ENCODE data around the gene FXYD5. TPM values are rescaled to one million over a fixed set of nuclear protein-coding genes. Genes with fewer than 3 reads are reported as not detected.

FXYD5 gene
- total RNA-seq, 1 experiment from 2014 or later: 33.6 TPM

DNA sequence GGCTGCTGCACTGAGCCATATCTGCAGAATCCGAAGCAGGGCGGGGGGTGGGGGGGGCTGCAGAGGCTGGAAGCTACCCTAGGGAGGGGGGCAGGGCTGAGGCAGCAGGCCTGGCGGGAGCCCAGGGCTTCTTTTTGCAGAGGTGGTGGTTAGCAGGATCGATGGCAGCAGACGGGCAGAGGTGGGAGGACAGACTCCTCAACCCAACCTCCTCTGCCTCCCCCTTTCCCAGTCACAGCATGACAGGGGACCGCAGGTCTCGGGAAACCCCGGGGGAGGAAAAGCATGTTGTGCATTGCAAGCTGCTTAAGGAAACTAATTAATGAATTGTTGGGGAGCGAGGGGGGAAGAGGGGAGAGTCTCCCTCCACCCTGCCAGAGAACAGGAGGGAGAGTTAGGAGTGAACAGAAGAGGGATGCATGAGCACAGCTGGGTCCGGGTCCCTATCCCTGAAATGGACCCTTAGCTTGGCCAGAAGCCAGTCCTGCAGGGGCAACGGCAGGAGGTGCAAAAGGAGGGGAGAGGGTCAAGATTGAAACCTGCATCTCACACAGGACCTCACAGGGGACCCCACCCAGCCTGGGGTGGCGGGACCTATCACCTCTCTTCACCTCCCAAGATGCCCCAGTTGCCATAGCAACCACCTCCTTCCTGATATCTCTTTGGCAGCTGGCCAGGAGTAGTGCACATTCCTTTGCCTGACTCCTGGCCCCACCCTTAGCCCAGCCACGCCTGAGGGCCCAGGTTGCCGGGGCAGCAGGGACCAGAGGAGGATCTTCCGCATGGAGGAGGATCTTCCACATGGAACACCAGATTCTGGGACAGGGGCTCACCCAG is 9.7 kb upstream of the FXYD5 start:
- Histone ChIP-seq H3K4me3 (ENCODE audit: low read depth in 2 of 2, low read length in 2 of 2) (no peak overlapping the region), H3K27me3 (ENCODE audit: control insufficient read depth, insufficient read depth, low read length) (peaks cover 19% of the 10 kb centered on the region), H3K36me3 (ENCODE audit: control insufficient read depth, insufficient read depth, low read length) (no peaks in the 10 kb centered on the region; the same call in none of the 2 replicates), H3K27ac (ENCODE audit: low read length) (no peak overlapping the region), H3K4me1 (ENCODE audit: control insufficient read depth, insufficient read depth, low read length) (peaks cover 13% of the 10 kb centered on the region), H3K9me3 (ENCODE audit: control insufficient read depth, insufficient read depth, low read depth, low read length) (no peaks in the 10 kb centered on the region)
- TF ChIP-seq REST (IDR thresholded peaks at IDR 0.05; ENCODE audit: insufficient read depth in 1 of 2, low read depth in 2 of 2, low read length in 1 of 2) (no peak), TCF7L2 (IDR thresholded peaks at IDR 0.05; ENCODE audit: low read depth, low read length) (no peak), CTCF (IDR thresholded peaks at IDR 0.05) (no peak), POLR2AphosphoS5 (IDR thresholded peaks at IDR 0.05; ENCODE audit: low read depth, low read length) (no peak), SIN3A (IDR thresholded peaks at IDR 0.05; ENCODE audit: borderline replicate concordance, insufficient read depth, low read depth, low read length) (no peak)
- ATAC-seq (no peak), DNase-seq (ENCODE audit: low read depth, low spot score) (no peak)
- in situ Hi-C loops (cut with HindIII; ENCODE audit: low pct_unique_long_range_greater_than_20kb, low sequenced_read_pairs): no loop called here
- intact Hi-C loops (cut with micrococcal nuclease; ENCODE audit: unreplicated experiment): no loop called here
- ChIA-PET POLR2A (no interaction called here), CTCF (interaction anchor here (0.6 kb wide), 1 partner anchor 93 kb away, joined by 4 read pairs; no protein-coding TSS in a partner anchor)
- no TSS peak for BruUV-seq (replicated peaks)

DNA sequence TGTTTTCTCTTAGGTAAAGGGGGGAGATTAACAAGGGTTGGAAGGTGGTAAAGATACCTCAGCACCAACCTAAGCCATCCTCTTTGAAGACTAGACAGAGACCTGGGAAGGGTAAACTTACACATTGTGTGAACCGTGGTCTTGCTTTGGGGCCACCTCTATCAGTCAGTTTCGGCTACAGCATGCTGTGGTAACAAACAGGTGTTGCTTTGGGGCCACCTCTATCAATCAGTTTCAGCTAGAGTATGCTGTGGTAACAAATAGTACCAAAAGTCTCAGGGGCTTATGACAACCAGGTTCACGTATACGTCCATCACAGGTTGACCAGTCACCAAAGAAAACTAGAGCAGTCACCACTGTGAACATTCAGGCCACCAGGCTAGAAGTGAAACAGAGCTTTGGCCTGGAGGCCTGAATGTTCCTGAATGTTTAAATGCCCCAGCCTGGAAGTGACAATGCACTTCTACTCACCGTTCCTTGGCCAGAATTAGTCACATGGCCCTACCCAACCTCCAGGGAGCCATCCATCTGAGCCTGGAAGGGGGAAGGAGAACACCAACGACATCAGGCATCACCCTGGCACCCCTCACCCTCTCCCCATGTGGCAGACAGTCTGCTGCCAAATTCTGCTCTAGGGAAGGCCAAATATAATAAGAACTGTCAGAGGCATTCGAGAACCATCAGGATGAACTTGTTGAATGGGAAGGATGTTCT is 7.6 kb upstream of the FXYD5 start:
- Histone ChIP-seq H3K9me3 (ENCODE audit: control insufficient read depth, insufficient read depth, low read depth, low read length) (no peaks in the 10 kb centered on the region), H3K27me3 (ENCODE audit: control insufficient read depth, insufficient read depth, low read length) (peaks cover 15% of the 10 kb centered on the region), H3K4me1 (ENCODE audit: control insufficient read depth, insufficient read depth, low read length) (peaks cover 7% of the 10 kb centered on the region), H3K4me3 (ENCODE audit: low read depth in 2 of 2, low read length in 2 of 2) (no peak overlapping the region), H3K36me3 (ENCODE audit: control insufficient read depth, insufficient read depth, low read length) (no peaks in the 10 kb centered on the region; the same call in none of the 2 replicates), H3K27ac (ENCODE audit: low read length) (no peak overlapping the region)
- TF ChIP-seq POLR2AphosphoS5 (IDR thresholded peaks at IDR 0.05; ENCODE audit: low read depth, low read length): no peak
- no peak for TF ChIP-seq SIN3A (IDR thresholded peaks at IDR 0.05; ENCODE audit: borderline replicate concordance, insufficient read depth, low read depth, low read length)
- no peak for TF ChIP-seq CTCF (IDR thresholded peaks at IDR 0.05)
- TF ChIP-seq REST (IDR thresholded peaks at IDR 0.05; ENCODE audit: insufficient read depth in 1 of 2, low read depth in 2 of 2, low read length in 1 of 2): no peak
- TF ChIP-seq TCF7L2 (IDR thresholded peaks at IDR 0.05; ENCODE audit: low read depth, low read length): no peak
- in situ Hi-C loops (cut with HindIII; ENCODE audit: low pct_unique_long_range_greater_than_20kb, low sequenced_read_pairs) (no loop called here), intact Hi-C loops (cut with micrococcal nuclease; ENCODE audit: unreplicated experiment) (no loop called here)
- CTCF ChIA-PET: interaction anchor here (0.6 kb wide), 1 partner anchor 10 kb away, joined by 9 read pairs; no protein-coding TSS in a partner anchor
- POLR2A ChIA-PET: no interaction called here
- ATAC-seq (no peak), DNase-seq (ENCODE audit: low read depth, low spot score) (no peak)
- no TSS peak for BruUV-seq (replicated peaks)
